Liver (tissue), 9 donors: ENCODE data around the gene CUX1. TPM values are rescaled to one million over a fixed set of nuclear protein-coding genes. Genes with fewer than 3 reads are reported as not detected.

Experiments used
- DNase-seq: peaks from one replicate; pipeline ENCODE4 v3.0.0-alpha.2; 2017; ENCODE audit warnings: low spot score
- H3K27ac ChIP-seq, 2 donors: one replicate each; pipeline ENCODE4 v1.7.0; 2013; ENCODE audit warnings: inconsistent platforms in 2 of 2, low read length in 2 of 2, control low read depth in 1 of 2, low read depth in 1 of 2, mild to moderate bottlenecking in 1 of 2
- H3K27me3 ChIP-seq, 4 donors: one replicate each; pipeline versions ENCODE4 v1.6.1 to v1.7.0; 2013; ENCODE audit warnings: low read length in 3 of 4, inconsistent platforms in 1 of 4, mild to moderate bottlenecking in 1 of 4, moderate library complexity in 1 of 4; ENCODE audit not compliant: control insufficient read depth in 4 of 4, insufficient read depth in 4 of 4
- H3K36me3 ChIP-seq, 4 donors: one replicate each; pipeline versions ENCODE4 v1.6.1 to v1.7.0; 2013; ENCODE audit warnings: low read length in 3 of 4, mild to moderate bottlenecking in 3 of 4, low read depth in 1 of 4, moderate library complexity in 1 of 4; ENCODE audit not compliant: control insufficient read depth in 4 of 4, insufficient read depth in 3 of 4
- H3K4me1 ChIP-seq, 4 donors: one replicate each; pipeline versions ENCODE4 v1.6.1 to v1.7.0; 2013; ENCODE audit warnings: low read length in 3 of 4, mild to moderate bottlenecking in 3 of 4, moderate library complexity in 1 of 4; ENCODE audit not compliant: control insufficient read depth in 4 of 4, insufficient read depth in 4 of 4
- H3K4me3 ChIP-seq, 3 donors: one replicate each; pipeline versions ENCODE4 v1.6.1 to v1.7.0; 2013; ENCODE audit warnings: low read length in 3 of 3, control low read depth in 1 of 3, low read depth in 1 of 3, mild to moderate bottlenecking in 1 of 3
- H3K9ac ChIP-seq, 2 donors: one replicate each; pipeline ENCODE4 v1.7.0; 2013; ENCODE audit warnings: low read length in 2 of 2, mild to moderate bottlenecking in 2 of 2, moderate library complexity in 2 of 2, control low read depth in 1 of 2, low read depth in 1 of 2
- H3K9me3 ChIP-seq, 4 donors: one replicate each; pipeline versions ENCODE4 v1.6.1 to v1.7.0; 2013; ENCODE audit warnings: low read length in 3 of 4; ENCODE audit not compliant: control insufficient read depth in 4 of 4
- EGR1 ChIP-seq, 2 donors: IDR thresholded peaks; 2 replicates each; pipeline ENCODE4 v1.6.1; 2016 to 2018; ENCODE audit warnings: antibody characterized with exemption in 2 of 2, low read depth in 2 of 2
- FOXA2 ChIP-seq: IDR thresholded peaks from 2 replicates; pipeline ENCODE4 v1.6.1; 2016; ENCODE audit warnings: antibody characterized with exemption
- GABPA ChIP-seq, 2 donors: IDR thresholded peaks in 1 of 2; conservative IDR thresholded peaks in 1 of 2; 2 replicates each; pipeline ENCODE4 v1.6.1; 2016; ENCODE audit warnings: antibody characterized with exemption in 2 of 2, mild to moderate bottlenecking in 1 of 2, moderate library complexity in 1 of 2
- JUND ChIP-seq, 2 donors: IDR thresholded peaks; 2 replicates each; pipeline ENCODE4 v1.6.1; 2016; ENCODE audit warnings: antibody characterized with exemption in 2 of 2
- MAX ChIP-seq: IDR thresholded peaks from 2 replicates; pipeline ENCODE4 v1.6.1; 2016; ENCODE audit warnings: antibody characterized with exemption
- NR2F2 ChIP-seq: IDR thresholded peaks from 2 replicates; pipeline ENCODE4 v1.6.1; 2016; ENCODE audit warnings: antibody characterized with exemption
- RAD21 ChIP-seq, 2 donors: IDR thresholded peaks; 2 replicates each; pipeline ENCODE4 v1.6.1; 2016; ENCODE audit warnings: antibody characterized with exemption in 2 of 2, mild to moderate bottlenecking in 2 of 2
- RXRA ChIP-seq, 2 donors: IDR thresholded peaks; 2 replicates each; pipeline ENCODE4 v1.6.1; 2017 to 2018; ENCODE audit warnings: antibody characterized with exemption in 2 of 2, mild to moderate bottlenecking in 1 of 2
- SP1 ChIP-seq: IDR thresholded peaks from 2 replicates; pipeline ENCODE4 v1.6.1; 2018; ENCODE audit warnings: antibody characterized with exemption, mild to moderate bottlenecking
- TAF1 ChIP-seq: conservative IDR thresholded peaks from 2 replicates; pipeline ENCODE4 v1.6.1; 2016; ENCODE audit warnings: antibody characterized with exemption, mild to moderate bottlenecking
- YY1 ChIP-seq: IDR thresholded peaks from 2 replicates; pipeline ENCODE4 v1.6.1; 2016; ENCODE audit warnings: antibody characterized with exemption, mild to moderate bottlenecking
- ZBTB33 ChIP-seq: IDR thresholded peaks from 2 replicates; pipeline ENCODE4 v1.6.1; 2016; ENCODE audit warnings: antibody characterized with exemption
- WGBS: extraction: QIAGEN DNeasy Blood & Tissue Kit; methylation state at CpG from one replicate; pipeline ENCODE4 v1.1.7; 2013; 5-methylcytosine and 5-hydroxymethylcytosine counted together
- polyA plus RNA-seq, 2 donors: library from polyadenylated mRNA; stranded (reverse) in 1 of 2; unstranded in 1 of 2; fragments of 200-250 nt in 1 of 2; fragments of >200 nt in 1 of 2; fragmentation: Nextera tagmentation in 1 of 2; extraction: Ambion mirVana in 1 of 2; gene quantifications; one replicate each; pipeline versions ENCODE4 v1.2.1 to v1.2.3, GENCODE V29; 2013 to 2015
- total RNA-seq, 2 donors: library from RNA; depleted of rRNA; stranded (reverse); fragments of >200 nt; gene quantifications; one replicate each; pipeline ENCODE4 v1.2.3, GENCODE V29; 2014
- TF ChIP-seq, protein P1 (sequence below): fragments of 150-350 bp; IDR thresholded peaks from 2 replicates; pipeline ENCODE4 v1.5.1; 2017; ENCODE audit warnings: improper control_type of control experiment, low read depth, low read length; ENCODE audit not compliant: missing input control
- donor health status: healthy.
- donor health status: healthy.
- donor health status: healthy.
- donor health status: healthy.
- donor health status: healthy.

CUX1 gene
- total and polyA plus RNA-seq, 4 donors: 18.6 to 40.6 (median 21.4) TPM

GRCh38 chr7:101896941-101897340 is 79.5 kb downstream of the CUX1 start:
- H3K9me3 ChIP-seq: no peaks in the 10 kb centered on the region
- H3K36me3 ChIP-seq: no peaks in the 10 kb centered on the region
- H3K4me3 ChIP-seq: no peak overlapping the region
- H3K9ac ChIP-seq: no peak overlapping the region
- 90% methylated on average over 7 of the region's 7 CpGs for WGBS
- H3K4me1 ChIP-seq: peaks cover 0 to 6% (median 2%) of the 10 kb centered on the region in 4 donors
- H3K27me3 ChIP-seq: no peaks in the 10 kb centered on the region
- TF ChIP-seq SP1 (no peak), RAD21 (IDR thresholded peaks at IDR 0.05) (no peak), GABPA (IDR thresholded peaks at IDR 0.05 in 1 of 2, conservative IDR thresholded peaks at IDR 0.05 in 1 of 2) (no peak), TAF1 (no peak), ZBTB33 (no peak), NR2F2 (no peak), MAX (no peak), EGR1 (IDR thresholded peaks at IDR 0.05; ENCODE audit: low read depth in 2 of 2) (no peak), JUND (IDR thresholded peaks at IDR 0.05) (no peak)
- TF ChIP-seq, protein P1, sequence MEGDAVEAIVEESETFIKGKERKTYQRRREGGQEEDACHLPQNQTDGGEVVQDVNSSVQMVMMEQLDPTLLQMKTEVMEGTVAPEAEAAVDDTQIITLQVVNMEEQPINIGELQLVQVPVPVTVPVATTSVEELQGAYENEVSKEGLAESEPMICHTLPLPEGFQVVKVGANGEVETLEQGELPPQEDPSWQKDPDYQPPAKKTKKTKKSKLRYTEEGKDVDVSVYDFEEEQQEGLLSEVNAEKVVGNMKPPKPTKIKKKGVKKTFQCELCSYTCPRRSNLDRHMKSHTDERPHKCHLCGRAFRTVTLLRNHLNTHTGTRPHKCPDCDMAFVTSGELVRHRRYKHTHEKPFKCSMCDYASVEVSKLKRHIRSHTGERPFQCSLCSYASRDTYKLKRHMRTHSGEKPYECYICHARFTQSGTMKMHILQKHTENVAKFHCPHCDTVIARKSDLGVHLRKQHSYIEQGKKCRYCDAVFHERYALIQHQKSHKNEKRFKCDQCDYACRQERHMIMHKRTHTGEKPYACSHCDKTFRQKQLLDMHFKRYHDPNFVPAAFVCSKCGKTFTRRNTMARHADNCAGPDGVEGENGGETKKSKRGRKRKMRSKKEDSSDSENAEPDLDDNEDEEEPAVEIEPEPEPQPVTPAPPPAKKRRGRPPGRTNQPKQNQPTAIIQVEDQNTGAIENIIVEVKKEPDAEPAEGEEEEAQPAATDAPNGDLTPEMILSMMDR: no peak
- no peak for DNase-seq
- no peak overlapping the region for H3K27ac ChIP-seq

DNA sequence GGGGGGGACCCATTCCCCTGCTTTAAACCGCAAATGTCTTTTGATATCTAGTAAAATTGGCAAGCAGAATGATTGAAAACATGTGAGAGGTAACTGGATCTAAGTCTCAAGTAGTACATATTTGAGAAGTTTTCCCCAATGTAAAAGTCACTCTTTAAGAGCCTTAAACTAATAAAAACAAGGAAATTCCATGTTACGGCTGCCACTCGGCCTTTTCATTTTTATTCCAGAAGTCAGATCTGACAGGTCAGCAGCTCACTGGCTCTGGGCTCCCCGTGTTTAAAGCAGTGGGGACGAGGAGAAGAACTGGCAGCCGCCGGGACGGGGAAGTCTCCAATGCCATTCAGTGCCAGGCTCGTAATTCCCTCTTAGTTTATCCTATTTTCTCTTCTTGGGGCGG is 80.7 kb downstream of the CUX1 start:
- H3K4me1 ChIP-seq: peaks cover 0 to 2% (median 0%) of the 10 kb centered on the region in 4 donors
- no peaks in the 10 kb centered on the region for H3K9me3 ChIP-seq
- H3K9ac ChIP-seq: no peak overlapping the region
- H3K4me3 ChIP-seq: no peak overlapping the region
- no peak for DNase-seq
- WGBS: 92% methylated on average over 10 of the region's 10 CpGs
- TF ChIP-seq FOXA2 (no peak), YY1 (no peak), RXRA (IDR thresholded peaks at IDR 0.05) (no peak), ZBTB33 (no peak)
- TF ChIP-seq, protein P1: no peak
- no peak overlapping the region for H3K27ac ChIP-seq
- H3K27me3 ChIP-seq: no peaks in the 10 kb centered on the region
- no peaks in the 10 kb centered on the region for H3K36me3 ChIP-seq
